Fibroblast of peridontal ligament (primary cell): ENCODE data around the gene MS4A3.
"Not testable (repeated sequence)": the region's sequence is repeated elsewhere in the genome, so short reads cannot be mapped to it uniquely, and the experiment has no call there.

Experiments used
- DNase-seq: peaks from one replicate; pipeline ENCODE4 v3.0.0-alpha.2; 2010; ENCODE audit errors: extremely low read depth

The MS4A3 gene

GRCh38 chr11:60095477-60096120, 39.1 kb downstream of the MS4A3 start:
- DNase-seq: no peak

DNA sequence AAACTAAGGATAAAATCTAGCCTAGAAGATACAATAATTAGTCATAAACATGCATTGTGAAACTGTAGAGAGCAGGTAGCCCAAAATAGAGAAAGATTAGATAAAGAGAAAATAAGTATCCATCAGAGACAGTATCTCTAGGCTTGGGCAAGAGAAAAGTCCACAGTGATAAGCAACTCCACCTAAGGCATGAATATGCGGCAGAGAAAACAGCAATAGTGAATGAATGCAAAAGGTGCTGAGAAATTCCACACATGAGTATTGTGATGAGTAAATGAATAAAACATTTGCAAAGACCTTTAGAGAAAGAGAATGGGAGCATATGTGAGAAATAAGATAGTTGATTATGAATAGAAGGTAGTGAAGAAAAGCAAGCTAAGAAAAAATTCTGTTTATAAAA, 40.7 kb downstream of the MS4A3 start:
- no peak for DNase-seq

DNA sequence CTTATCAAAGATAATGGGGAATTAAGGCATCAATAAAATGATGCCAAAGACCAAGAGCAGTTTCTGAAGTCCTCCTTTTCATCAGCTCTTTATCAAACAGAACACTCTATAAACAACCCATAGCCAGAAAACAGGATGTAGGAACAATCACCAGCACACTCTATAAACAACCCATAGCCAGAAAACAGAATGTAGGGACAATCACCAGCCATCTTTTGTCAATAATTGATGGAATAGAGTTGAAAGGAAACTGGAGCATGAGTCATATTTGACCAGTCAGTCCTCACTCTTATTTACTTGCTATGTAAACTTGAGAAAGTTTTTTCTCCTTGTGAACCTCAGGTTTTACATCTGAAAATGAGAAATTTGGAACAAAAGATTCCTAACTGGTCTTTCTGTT, 42.0 kb downstream of the MS4A3 start:
- DNase-seq: no peak

GRCh38 chr11:60100516-60100915, 44.1 kb downstream of the MS4A3 start:
- no peak for DNase-seq

DNA sequence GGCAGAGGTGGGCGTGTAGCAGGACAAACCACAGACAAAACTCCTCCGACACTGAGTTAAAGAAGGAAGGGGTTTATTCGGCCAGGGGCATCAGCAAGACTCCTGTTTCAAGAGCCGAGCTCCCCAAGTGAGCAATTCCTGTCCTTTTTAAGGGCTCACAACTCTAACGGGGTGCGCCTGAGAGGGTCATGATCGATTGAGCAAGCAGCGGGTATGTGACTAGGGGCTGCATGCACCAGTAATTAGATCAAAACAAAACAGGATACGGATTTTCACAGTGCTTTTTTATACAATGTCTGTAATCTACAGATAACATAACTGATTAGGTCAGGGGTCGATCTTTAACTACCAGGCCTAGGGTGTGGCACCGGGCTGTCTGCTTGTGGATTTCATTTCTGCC, 44.9 kb downstream of the MS4A3 start:
- not testable (repeated sequence) for DNase-seq

- DNase-seq: not testable (repeated sequence)
Measured at GRCh38 chr11:60104471-60105115, 48.1 kb downstream of the MS4A3 start.

- not testable (repeated sequence) for DNase-seq
Measured at GRCh38 chr11:60108631-60109030, 52.2 kb downstream of the MS4A3 start.

DNA sequence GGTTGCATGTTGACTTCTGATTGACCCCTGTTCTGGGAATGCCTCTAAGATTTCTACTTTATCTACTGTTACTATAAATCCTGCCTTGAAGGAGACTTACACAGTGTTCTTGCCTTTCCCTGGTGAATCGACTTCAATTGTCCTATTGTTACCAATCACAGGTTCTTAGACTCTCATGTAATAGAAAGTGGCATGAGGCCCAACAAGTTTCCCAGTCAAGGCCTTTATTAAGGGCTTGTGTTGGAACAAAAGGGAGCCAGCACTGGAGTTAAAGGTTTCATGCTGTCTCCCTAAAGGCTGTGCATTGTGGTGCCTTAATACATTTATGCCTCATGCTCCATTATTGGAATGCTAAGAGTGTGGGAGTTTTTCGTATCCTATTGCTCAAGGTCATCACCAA, 55.3 kb downstream of the MS4A3 start:
- DNase-seq: no peak

- no peak for DNase-seq
Measured at GRCh38 chr11:60116996-60117790, 60.7 kb downstream of the MS4A3 start.

- no peak for DNase-seq
Measured at GRCh38 chr11:60118338-60118737, 61.9 kb downstream of the MS4A3 start.

GRCh38 chr11:60119710-60120109, 63.2 kb downstream of the MS4A3 start:
- no peak for DNase-seq
